HG02938 (cell line): ENCODE results near the gene SCART1.
"Not testable (repeated sequence)": the region's sequence is repeated elsewhere in the genome, so short reads cannot be mapped to it uniquely, and the experiment has no call there.

ENCODE experiments used
- ATAC-seq: cut with Tn5 transposase; IDR thresholded peaks from one replicate; pipeline ENCODE4 v1.9.1; 2021; ENCODE audit warnings: mild to moderate bottlenecking, moderate library complexity; ENCODE audit not compliant: unreplicated experiment

SCART1 gene

DNA sequence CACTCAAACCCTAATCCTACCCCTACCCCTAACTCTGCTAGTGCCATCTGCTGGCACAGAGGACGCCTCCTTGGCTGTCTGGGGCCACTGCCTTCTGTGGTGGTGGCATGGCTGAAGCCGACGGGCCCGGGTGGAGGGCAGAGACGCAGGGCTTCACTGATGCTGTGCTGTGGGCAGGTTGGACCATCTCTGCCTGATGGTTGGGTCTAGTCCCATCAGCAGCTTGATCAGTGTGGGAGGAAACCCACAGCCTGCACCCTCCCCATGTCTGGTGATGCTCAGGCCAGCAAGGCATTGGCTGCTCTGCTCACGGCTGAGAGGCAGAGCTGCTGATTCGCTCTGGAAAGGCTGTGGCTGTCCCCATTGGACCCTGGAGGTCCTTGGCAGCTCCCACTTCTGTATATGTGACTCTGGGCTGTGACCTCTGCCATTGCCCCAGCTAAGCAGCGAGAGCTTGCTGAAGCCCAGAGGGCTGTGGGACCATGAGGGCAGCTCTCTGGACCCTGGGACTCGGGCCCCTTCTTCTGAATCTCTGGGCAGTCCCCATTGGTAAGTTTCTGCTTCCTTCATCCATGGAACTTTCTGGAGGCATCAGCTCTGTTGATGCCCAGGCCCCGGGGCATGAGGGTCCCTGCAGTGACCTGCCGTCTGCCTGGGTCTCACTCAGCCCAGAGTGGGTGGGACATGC is at the start of gene SCART1:
SCART1 (plus strand) TSS at position 430 of the 688 bp plus-strand sequence; CDS start at position 483, 53 bp downstream.
- ATAC-seq: no peak

DNA sequence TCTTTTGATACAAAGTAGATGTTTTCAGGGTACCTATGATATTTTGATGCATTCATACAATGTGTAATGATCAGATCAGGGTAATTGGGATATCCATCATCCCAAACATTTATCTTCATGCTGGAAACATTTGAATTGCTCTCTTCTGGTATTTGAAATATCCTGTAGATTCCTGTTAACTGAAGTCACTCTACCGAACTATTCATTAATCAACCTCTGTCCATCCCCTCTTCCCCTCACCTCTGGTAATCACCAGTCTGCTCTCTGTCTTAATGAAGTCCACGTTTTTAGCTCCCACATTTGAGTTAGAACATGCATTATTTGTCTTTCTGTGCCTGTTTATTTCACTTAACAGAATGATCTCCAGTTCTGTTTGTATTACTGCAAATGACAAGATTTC is 48.5 kb upstream of the SCART1 start:
- ATAC-seq: no peak

DNA sequence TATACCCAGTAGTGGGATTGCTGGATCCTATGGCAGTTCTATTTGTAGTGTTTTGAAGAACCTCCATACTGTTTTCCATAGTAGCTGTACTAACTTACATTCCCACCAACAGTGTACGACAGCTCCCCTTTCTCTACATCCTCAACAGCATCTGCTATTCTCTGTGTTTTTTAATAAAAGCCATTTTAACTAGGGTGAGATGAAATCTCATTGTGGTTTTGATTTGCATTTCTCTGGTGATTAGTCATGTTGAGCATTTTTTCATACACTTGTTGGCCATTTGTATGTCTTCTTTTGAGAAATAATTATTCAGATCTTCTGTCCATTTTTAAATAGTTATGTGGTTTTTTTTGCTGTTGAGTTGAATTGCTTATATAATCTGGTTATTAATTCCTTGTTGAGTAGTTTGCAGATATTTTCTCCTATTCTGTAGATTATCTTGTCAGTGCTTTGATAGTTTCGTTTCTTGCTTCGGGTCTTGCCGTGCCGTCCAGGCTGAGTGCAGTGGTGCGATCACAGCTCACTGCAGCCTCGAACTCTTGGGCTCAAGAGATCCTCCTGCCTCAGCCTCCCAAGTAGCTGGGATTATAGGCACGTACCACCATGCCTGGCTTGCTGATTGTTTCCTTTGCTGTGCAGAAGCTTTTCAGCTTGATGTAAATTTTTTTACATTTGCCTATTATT is 47.8 kb upstream of the SCART1 start:
- ATAC-seq: no peak

DNA sequence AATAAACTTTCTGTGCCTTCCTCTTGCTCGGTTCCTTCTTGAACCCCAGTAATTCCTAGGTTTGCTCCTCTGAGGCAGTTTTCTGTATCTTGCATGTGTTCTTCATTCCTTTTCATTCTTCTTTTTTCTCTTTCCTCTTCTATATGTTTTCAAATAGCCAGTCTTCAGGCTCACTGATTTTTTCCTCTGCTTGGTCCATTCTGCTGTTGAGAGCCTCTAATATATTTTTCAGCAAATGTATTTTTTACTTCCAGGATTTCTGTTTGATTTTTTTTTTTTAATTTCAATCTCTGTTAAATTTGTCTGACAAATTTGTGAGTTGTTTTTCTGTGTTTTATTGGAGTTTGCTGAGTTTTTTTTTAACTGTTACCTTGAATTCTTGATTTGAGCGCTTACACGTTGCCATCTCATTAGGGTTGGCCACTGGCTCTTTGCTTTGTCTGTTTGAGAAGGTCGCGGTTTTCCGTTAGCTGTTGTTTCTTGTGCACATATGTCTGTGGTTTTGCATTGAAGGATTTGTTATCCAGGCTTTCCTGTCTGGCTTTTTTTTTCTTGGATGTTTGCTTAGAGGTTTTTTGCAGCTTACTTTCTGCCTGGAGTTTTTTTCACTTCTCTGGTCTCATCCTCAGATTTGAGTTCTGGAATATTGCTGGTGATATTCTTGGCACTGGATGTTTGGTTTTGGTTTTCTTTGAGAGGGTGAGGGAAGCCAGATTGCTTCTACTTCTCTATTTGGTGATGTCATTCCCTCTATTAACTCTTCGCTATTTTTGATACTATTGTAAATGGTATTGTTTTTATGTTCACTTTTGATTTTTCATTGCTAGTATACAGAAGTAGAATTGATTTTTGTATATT is 42.0 kb upstream of the SCART1 start:
- no peak for ATAC-seq

DNA sequence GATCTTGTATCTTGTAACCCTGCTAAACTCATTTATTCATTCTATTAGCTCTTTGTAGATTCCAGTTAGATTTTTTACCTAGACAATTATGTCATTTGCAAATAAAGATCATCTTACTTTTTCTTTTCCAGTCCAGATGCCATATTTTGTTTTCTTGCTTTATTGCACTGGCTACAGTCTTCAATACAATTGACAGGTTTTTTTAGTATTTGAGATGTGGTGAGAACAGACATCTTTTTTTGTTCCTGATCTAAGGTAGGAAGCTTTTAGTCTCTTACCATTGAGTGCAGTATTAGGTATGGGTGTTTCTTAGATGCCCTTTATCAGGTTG is 41.4 kb upstream of the SCART1 start:
- ATAC-seq: no peak

DNA sequence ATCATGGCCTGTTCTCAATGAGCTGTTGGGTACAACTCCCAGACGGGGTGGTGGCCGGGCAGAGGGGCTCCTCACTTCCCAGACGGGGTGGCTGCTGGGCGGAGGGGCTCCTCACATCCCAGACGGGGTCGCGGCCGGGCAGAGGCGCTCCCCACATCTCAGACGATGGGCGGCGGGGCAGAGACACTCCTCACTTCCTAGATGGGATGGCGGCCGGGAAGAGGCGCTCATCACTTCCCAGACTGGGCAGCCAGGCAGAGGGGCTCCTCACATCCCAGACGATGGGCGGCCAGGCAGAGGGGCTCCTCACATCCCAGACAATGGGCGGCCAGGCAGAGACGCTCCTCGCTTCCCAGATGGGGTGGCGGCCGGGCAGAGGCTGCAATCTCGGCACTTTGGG is 39.3 kb upstream of the SCART1 start:
- not testable (repeated sequence) for ATAC-seq

DNA sequence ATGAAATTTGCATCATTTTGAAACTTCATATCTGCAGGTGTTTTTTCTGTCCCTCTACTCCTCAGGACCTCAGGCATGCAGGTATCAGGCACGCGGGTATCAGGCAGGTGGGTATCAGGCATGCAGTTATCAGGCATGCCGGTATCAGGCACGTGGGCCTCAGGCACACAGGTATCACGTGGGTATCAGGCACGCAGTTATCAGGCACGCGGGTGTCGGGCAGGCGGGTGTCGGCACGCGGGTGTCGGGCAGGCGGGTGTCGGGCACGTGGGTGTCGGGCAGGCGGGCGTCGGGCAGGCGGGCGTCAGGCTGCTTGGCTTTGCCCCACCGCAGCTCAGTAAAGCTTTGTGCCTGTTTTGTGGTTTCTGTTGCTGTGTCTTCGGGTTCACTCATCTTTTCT is 38.0 kb upstream of the SCART1 start:
- ATAC-seq: no peak

DNA sequence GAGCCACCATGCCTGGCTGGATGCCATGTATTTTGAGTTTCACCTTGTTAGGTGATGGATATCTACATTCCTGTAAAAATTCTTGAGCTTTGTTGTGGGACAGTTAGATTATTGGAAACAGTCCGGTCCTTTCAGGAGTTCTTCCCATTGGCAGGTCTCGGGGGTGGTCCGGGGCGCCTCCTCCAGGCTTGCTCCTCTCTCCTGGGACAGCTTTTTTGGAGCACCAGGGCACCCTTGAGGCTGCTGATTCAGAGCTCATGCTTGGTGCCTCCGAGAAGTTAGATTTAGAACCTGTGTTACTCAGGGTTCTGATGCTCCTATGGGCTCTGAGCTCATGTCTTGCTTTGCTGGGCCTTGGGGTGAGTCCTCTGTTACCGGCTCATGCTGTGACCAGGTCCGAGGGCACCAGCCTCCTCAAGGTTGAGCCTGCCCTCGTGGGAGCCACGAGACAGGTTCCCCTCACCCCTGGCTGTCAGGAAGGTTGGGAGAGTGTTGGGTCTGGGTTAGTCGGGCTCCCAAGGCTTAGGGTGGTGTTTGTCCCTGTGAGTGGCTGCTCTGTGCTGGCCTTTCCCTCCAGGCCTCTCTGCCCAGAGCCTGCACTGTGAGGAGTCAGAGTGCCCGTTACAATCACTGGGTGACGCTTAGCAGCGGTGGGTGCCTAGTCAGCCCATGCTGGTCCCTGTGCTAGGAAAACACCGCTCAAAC is 35.3 kb upstream of the SCART1 start:
- ATAC-seq: no peak

DNA sequence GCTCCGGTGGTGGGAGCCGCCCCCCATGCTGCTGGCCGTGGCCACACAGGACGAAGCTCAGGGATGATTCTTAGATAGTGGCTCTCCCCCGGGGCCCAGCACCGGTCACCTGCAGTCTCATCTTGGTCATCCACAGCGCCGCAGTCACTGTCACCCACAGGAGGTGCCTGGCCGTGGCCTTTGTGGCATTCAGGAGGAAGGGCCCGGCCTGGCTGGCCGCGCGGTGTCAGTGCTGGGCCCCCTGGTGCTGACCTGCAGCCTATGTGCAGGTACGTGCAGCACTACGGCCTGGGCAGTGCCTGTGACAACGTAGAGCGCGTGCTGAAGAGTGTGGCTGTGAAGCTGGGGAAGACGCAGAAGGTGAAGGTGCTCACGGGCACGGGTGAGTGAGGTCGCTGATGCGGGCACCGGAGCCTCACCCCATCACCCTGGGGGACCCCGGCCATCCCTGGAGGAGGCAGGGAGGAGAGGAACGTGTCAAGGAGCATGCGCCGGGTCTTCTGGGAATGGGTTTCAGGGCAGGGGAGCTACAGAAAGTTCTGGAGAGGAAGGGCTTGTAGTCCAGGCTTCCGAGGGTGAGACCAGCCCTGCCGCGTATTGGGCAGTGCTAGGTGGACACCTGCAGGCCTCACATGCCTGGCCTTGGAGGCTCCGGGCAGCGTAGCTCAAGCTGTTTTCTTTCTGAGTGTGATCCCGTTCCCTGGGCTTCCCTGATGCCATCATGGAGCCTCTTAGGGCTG is 34.4 kb upstream of the SCART1 start:
- ATAC-seq: no peak

DNA sequence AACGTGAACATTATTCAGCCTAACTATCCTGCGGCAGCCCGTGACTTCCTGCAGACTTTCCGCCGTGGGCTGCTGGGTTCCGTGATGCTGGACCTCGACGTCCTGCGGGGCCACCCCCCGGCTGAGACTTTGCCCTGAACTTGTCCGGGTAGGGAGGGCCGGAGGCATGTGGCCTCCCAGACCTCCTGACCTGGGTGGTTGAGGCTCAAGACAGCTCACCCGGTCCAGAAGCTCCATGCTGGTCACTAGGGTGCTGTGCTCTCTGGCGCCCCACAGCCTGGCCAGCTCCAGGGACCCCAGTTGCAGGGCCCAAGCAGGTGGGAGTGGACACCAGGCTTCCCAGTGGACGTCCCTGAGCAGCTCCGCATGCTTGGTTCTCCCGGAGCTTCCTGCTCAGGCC is 33.7 kb upstream of the SCART1 start:
- no peak for ATAC-seq

DNA sequence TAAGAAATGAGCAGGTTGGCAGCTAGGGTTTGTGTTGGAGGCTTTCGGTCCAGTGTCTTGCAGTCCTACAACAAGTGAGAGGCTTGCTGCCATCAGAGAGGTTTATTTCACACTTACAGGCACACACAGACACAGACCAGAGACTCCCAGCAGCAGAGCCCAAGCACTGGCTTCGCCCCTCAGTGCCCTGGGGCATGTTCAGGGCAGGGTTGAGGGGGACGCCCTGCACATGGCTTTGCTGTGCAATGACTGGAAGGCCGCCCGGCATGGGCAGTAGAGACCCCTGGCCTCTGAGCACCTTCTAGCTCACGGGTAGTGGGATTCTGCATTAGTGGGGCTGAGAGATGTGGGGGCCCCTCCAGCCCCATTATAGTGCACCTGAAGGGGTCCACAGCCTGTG is 33.2 kb upstream of the SCART1 start:
- ATAC-seq: no peak

DNA sequence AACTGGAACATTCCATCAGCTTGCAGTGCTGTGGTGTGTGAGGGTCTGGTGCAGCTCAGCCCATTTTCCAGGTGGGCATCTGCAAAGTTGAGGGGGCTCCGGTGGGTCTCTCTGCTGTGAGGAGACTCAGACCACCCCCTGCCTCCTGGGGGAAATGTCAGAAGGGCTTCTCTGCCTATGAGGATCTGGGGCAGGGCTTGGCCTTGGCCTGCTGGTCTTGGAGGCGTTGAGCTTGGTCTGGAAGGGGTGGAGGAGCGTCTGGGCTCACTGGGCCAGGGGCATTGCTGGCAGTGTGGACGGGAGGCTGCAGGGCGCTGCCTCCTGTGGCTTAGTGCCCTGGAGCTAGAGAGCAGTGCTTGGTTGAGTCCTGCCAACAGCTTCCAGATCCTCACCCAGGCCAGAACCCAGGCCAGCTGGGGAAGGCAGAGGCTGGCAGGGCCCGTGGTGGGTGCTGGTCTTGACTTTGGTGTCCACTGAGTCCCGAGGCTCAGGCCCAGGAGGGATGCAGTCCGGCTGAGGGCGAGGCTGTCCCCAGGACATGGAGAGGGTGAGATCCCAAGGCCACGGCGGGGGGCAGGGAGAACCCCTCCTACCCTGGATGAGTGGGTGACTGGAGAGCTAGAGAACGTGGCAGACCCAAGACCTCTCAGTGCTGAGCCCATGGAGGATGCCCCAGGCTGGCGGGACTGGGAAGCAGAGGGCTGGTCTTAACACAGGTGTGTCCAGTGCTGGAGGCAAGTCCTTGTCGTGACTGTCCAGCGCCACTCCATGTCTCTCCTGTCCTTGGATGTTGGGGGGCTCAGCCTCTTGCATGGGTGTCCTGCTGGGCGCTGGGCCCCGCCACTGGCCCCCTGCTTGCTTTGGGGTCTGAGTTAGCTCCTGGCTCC is 32.2 kb upstream of the SCART1 start:
- ATAC-seq: no peak

DNA sequence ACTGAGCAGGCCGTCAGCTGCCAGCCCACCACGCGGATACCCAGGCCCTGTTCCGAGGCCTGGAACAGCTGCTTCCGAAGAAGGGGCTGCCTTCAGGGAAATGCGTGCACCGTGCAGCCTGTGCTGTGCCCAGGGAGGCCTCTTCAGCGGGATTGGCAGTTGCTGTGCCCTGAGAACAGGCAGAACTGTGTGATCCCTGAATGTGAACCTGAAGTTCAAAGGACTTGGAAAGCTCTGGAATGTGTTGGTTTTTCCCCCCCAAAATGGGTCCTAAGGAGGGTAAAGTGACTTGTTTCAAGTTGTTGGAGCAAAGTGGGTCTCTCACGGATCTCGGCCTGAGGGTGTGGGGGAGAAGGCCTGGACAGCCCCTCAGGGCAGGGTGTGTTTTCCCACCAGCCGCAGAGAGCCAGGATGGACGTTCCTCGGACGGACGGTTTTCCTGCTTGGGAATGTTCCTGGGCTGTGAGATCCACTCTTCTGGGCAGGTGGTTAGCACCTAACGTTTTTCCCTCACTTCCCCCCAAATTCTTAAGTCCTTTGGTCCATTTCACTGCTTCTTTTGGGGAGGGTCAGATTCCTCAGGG is 31.4 kb upstream of the SCART1 start:
- ATAC-seq: no peak

DNA sequence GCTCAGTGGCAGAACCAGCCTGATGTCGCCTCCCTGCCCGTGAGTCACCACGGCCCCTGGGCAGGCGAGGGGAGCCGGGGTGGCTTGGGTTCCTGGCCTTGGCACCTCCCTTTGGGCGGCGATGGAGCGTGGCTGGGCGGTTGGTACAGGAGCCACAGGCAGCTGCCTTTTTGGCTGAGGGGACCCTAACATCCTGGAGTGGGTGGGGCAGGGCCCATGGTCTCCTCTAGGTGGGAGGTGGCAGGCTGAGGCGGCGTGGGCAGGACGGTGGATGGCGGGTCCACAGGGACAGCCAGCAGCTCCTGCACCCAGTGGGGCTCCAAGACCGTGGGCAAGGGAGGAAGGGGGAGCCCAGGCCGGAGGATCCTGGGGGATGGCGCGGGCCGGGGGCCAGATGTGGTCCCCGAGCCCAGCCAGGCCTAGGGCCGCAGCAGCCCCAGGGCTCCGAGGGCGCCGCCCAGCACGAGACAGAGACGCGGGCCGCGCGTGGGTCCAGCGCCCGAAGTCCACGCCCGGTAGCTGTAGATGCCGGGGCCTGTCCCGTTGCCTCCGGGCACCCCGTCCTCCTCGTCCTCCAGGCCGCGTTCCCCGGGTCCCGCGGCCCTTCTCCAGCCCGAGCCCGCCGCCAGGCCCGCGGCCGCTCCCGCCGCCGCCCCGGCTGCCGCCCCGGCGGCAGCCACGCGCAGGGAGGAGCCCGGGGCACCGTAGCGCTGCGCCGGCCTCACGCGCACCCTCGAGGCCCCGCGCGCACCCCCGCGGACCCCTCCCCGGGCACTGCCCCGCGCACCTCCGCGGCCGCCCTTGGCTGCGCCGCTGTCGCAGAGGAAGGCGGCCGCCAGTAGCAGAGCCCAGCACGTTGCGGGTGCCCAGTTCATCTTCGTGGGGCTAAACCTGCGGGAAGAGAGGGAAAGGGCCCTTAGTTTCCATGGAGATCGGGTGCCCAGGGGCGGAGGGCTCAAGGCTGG is 30.7 kb upstream of the SCART1 start:
- no peak for ATAC-seq

DNA sequence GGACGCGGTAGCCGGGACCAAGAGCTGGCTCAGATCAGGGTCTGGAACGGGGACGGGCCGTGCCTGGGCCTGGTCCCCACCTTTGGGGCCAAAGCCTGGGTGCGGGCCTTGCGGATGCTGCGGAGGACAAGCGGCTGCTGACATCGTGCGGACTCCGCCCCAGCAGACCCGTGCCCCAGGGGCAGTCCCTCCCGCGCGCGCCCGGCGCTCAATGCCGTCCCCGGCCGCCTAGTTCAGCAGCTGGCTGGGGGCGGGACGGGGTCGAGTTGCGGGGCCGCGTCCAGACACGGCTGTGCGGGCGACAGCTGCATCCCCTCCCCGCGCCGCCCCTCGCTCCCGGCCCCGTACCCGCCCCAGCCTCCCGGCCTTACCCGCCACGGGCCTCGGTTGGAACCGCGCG is 29.6 kb upstream of the SCART1 start:
- not testable (repeated sequence) for ATAC-seq

DNA sequence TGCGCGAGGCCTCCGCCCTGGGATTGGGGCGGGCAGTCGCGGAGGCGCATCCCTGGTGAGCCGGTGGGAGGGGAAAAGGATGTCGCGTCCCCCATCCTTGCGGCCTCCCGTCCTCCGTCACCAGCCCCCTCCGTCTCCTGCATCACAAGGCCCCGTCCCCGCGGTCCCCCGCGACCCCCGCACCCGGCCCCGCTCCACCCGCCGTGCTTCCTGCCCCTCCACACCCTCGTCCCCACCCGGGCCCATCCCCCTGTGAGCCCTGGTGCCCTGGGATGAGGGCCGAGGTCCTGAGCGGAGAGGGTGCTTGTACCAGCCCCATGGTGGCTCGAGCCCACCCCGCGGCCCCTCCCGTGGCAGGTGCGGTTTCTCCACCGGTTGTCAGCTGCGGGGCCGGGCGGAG is 29.1 kb upstream of the SCART1 start, which contains the start of gene SPRN:
SPRN (minus strand) TSS at position 25 of the 400 bp plus-strand sequence. CDS start 944 bp downstream, outside the sequence.
- ATAC-seq: not testable (repeated sequence)

DNA sequence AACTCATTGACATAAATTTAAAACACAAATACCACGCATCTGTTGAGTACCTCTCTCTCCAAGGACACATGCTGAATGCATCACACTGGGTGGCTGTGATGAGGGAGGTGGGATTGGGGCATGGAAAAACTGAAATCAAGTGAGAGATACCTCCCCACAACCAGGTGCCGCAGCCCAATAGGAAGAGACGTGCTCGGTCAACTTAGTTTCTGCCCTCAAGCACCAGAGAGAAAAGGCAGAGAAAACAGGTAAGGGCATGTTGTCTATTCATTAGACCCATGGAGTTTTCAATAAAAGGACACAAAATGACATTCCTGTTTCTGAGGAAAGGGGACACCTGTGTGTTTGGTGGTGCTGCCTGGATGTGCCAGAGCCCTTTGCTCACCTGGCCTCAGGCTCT is 24.2 kb upstream of the SCART1 start:
- ATAC-seq: not testable (repeated sequence)
